Progenitor cell of endocrine pancreas (in vitro differentiated cells): ENCODE results near the gene BCOR. TPM values are rescaled to one million over a fixed set of nuclear protein-coding genes. Genes with fewer than 3 reads are reported as not detected.

Experiments
- DNase-seq: peaks from one replicate; pipeline ENCODE4 v3.0.0; 2021; ENCODE audit warnings: low spot score; ENCODE audit not compliant: unreplicated experiment
- H3K27ac Mint-ChIP-seq: 2 replicates; pipeline ENCODE4 v1.8.0; 2021; ENCODE audit warnings: mild to moderate bottlenecking, moderate library complexity, mixed read lengths
- H3K27me3 Mint-ChIP-seq: 2 replicates; pipeline ENCODE4 v1.8.0; 2021; ENCODE audit warnings: mixed read lengths
- H3K36me3 Mint-ChIP-seq: 2 replicates; pipeline ENCODE4 v1.8.0; 2022; ENCODE audit warnings: mixed read lengths; ENCODE audit not compliant: insufficient read depth
- H3K4me1 Mint-ChIP-seq: 2 replicates; pipeline ENCODE4 v1.8.0; 2021; ENCODE audit warnings: low read depth, mixed read lengths
- H3K4me3 Mint-ChIP-seq: 2 replicates; pipeline ENCODE4 v1.8.0; 2021; ENCODE audit warnings: low read depth, mild to moderate bottlenecking, moderate library complexity, mixed read lengths
- H3K9me3 Mint-ChIP-seq: 2 replicates; pipeline ENCODE4 v1.8.0; 2021; ENCODE audit warnings: low read depth, mixed read lengths
- total RNA-seq: library from RNA; stranded (reverse); gene quantifications from 2 replicates; pipeline ENCODE4 v1.2.1, GENCODE V29; 2021
- TF ChIP-seq, protein P1 (sequence below): fragments of 200-600 bp; sonication (generic); IDR thresholded peaks from one replicate; pipeline ENCODE4 v1.5.0; 2021; ENCODE audit warnings: antibody characterized with exemption, mild to moderate bottlenecking; ENCODE audit not compliant: unreplicated experiment

Gene BCOR
- total RNA-seq, 1 donor from 2014 or later = 20.5 TPM

DNA sequence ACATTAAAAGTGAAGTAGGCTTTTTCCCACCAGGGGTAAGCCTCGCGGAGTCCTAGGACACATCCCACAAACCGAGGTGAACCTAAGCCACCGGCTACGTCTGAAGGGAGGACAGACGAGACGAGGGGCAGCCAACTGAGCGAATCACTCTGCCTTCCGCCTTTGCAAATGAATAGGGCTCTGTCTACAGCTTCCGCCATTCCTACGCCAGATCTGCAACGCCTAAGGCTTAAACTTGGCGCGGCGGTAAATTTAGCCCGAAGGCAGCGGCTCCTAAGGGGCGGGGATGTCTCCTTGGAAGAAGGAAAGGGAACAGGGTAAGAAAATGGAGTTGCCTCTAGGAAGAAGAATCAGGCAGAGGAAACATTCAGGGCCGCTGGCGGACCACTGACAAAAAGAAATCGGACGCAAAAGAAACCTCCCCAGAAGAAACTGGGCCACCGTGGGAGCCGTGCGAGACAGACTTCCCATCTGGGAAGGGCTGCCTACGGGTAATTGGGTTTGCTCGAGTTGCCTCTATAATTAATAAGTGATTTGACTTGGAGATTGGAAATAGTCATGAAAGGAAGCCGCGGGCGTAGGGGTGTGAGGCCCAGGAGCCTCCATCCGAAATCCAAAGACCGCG is 90.5 kb downstream of the BCOR start:
- TF ChIP-seq, protein P1, sequence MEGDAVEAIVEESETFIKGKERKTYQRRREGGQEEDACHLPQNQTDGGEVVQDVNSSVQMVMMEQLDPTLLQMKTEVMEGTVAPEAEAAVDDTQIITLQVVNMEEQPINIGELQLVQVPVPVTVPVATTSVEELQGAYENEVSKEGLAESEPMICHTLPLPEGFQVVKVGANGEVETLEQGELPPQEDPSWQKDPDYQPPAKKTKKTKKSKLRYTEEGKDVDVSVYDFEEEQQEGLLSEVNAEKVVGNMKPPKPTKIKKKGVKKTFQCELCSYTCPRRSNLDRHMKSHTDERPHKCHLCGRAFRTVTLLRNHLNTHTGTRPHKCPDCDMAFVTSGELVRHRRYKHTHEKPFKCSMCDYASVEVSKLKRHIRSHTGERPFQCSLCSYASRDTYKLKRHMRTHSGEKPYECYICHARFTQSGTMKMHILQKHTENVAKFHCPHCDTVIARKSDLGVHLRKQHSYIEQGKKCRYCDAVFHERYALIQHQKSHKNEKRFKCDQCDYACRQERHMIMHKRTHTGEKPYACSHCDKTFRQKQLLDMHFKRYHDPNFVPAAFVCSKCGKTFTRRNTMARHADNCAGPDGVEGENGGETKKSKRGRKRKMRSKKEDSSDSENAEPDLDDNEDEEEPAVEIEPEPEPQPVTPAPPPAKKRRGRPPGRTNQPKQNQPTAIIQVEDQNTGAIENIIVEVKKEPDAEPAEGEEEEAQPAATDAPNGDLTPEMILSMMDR = no peak
- Mint-ChIP-seq H3K27ac (no peak overlapping the region), H3K36me3 (no peaks in the 10 kb centered on the region), H3K27me3 (peaks cover 61% of the 10 kb centered on the region), H3K4me3 (peak overlapping the region; percentile 4), H3K9me3 (no peaks in the 10 kb centered on the region), H3K4me1 (peaks cover 25% of the 10 kb centered on the region)
- DNase-seq = no peak

DNA sequence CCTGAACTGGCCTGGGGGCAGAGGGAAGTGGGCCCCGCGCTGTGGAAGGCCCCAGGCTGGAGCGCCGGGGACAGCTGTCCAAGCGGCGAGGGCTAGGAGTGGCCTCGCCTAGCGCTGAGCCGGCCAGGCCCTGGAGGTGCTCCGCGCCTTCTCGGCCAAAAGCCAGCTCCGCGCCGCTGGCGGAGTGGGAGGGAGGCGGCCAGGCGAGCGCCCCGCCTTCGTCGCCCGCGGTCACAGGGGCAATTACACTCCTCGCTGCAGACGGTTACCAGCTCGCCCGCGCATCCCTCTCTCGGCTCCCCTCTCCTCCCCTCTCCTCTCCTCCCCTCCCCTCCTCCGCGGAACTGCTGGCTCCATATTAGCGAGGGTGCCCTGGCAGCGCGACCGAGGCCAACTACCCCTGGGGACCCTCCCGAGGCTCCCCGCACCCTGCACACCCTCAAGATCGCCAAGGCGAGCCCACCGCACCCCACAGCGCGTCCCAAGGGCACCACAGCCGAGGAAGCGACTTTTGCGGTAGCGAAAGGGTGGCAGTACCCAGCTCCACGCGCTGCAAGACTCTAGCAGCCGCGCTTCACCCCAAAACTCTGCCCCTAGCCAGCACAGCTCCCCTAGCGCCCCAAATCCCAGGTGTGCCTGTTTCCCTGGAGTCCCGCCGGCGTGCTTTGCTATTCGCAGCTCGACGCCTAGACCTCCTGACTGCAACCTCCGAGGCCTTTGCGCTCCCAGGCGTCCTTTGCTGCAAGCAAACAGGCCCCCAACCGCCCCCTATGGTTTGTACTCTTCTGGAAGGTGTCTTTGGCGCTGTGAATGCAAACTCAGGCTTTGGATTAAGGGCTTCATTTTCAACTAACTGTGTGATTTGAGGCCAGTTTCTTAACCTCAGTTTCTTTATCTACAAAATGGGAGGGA is 91.4 kb downstream of the BCOR start:
- no peak for DNase-seq
- TF ChIP-seq, protein P1 = no peak
- no peaks in the 10 kb centered on the region for H3K36me3 Mint-ChIP-seq
- H3K27ac Mint-ChIP-seq = no peak overlapping the region
- no peaks in the 10 kb centered on the region for H3K9me3 Mint-ChIP-seq
- peaks cover 22% of the 10 kb centered on the region for H3K4me1 Mint-ChIP-seq
- peaks cover 56% of the 10 kb centered on the region for H3K27me3 Mint-ChIP-seq
- H3K4me3 Mint-ChIP-seq = peak overlapping the region; percentile 4

DNA sequence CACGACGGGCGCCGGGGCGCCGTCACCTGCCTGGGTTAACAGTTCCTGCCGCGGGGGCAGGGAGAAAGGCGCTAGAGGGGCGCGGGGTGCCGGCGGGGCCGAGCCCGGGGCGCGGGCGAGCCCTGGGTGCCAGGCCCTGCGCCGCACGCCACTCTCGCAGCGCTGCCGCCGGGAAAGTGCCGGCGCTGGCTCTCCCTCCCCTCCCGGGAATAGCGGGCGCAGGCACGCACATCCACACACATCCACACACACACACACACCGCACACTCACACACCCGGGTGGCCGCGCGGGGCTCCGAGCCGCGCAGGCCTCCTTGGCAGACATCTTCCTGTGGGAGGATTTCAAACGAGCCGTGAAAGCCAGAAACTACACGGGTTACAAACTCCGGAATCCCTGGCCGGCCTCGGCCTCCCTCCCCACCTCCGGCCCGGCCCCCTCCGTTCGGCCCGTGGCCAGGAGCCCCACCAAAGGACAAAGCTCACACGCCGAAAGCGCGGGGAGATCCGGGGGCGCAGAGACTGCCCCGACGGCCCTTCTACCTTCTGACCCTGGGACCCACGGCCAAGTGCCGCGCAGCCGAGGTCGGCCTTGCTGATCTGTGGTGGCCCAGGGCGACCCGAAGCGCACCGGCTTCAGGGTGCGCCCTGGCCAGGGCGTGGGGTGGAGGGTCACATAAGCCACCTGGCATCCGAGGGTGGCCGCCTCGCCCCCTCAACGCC is 92.3 kb downstream of the BCOR start:
- no peak overlapping the region for H3K27ac Mint-ChIP-seq
- TF ChIP-seq, protein P1 = no peak
- H3K9me3 Mint-ChIP-seq = peaks cover 4% of the 10 kb centered on the region
- no peaks in the 10 kb centered on the region for H3K36me3 Mint-ChIP-seq
- H3K4me3 Mint-ChIP-seq = no peak overlapping the region
- no peak for DNase-seq
- H3K4me1 Mint-ChIP-seq = peaks cover 19% of the 10 kb centered on the region
- peaks cover 50% of the 10 kb centered on the region for H3K27me3 Mint-ChIP-seq

GRCh38 chrX:40004921-40005291 is 92.9 kb downstream of the BCOR start:
- Mint-ChIP-seq H3K27me3 (peaks cover 46% of the 10 kb centered on the region), H3K27ac (no peak overlapping the region), H3K4me1 (peaks cover 19% of the 10 kb centered on the region), H3K36me3 (no peaks in the 10 kb centered on the region), H3K4me3 (no peak overlapping the region), H3K9me3 (peaks cover 4% of the 10 kb centered on the region)
- TF ChIP-seq, protein P1 = no peak
- DNase-seq = no peak

DNA sequence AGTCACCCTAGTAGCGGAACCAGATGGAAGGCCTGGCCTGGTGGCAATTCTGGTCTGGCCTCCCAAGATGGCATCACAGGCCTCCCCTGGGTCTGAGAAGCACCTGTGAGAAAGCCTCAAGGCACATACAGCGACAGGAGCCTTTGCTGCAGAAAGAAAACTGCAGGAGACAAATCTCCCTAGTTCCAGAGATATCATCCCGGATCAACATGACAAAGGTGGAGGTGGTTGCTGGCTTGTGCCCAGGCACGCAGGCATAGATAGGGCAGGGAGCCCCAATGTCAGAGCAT is 93.6 kb downstream of the BCOR start:
- Mint-ChIP-seq H3K36me3 (no peaks in the 10 kb centered on the region), H3K4me3 (no peak overlapping the region)
- TF ChIP-seq, protein P1 = no peak

More for the DNA sequence above, 93.6 kb downstream of the BCOR start:
- no peak for DNase-seq
- Mint-ChIP-seq H3K9me3 (peaks cover 4% of the 10 kb centered on the region), H3K27ac (no peak overlapping the region), H3K4me1 (peaks cover 18% of the 10 kb centered on the region), H3K27me3 (peaks cover 43% of the 10 kb centered on the region)
